ENCODE measurements around the gene NANOS3. TPM values are rescaled to one million over a fixed set of nuclear protein-coding genes. Genes with fewer than 3 reads are reported as not detected.

Gene NANOS3
- total RNA-seq, 2 experiments from 2014 or later, result not detected

GRCh38 chr19:13846557-13847406 lies 30.2 kb upstream of the NANOS3 start:
- H3K27ac ChIP-seq (ENCODE audit: low read depth, low read length, poor library complexity, severe bottlenecking), result peak overlapping the region; percentile 47
- no peaks in the 10 kb centered on the region for H3K79me2 ChIP-seq (ENCODE audit: insufficient read depth, low read depth, low read length)
- CTCF ChIA-PET (ENCODE audit: unreplicated experiment), result no interaction called here
- POLR2A ChIA-PET, result interaction anchor here (0.7 to 0.9 kb wide), 2 partner anchors 10 to 39 kb away, joined by 5 read pairs; no protein-coding TSS in a partner anchor
- DNase-seq (ENCODE audit: low spot score), result peak; percentile 80
- no peaks in the 10 kb centered on the region for H3K9me2 ChIP-seq (ENCODE audit: insufficient read depth, low read length)
- no TSS peak for BruUV-seq (replicated peaks)
- no peak for TF ChIP-seq EZH2phosphoT487 (IDR thresholded peaks at IDR 0.05; ENCODE audit: borderline replicate concordance, low read depth, low read length)
- TF ChIP-seq CTCF (conservative IDR thresholded peaks at IDR 0.05; ENCODE audit: low read length), result no peak
- no peaks in the 10 kb centered on the region for H4K20me1 ChIP-seq (ENCODE audit: insufficient read depth, low read length)
- peak overlapping the region; percentile 86 for H3K4me2 ChIP-seq (ENCODE audit: low read length)
- H2AFZ ChIP-seq (ENCODE audit: low read length), result peak overlapping the region; percentile 86
- H3K4me1 ChIP-seq (ENCODE audit: insufficient read depth, low read length, poor library complexity, severe bottlenecking), result peaks cover 41% of the 10 kb centered on the region
- H3K36me3 ChIP-seq (ENCODE audit: insufficient read depth, low read length), result no peaks in the 10 kb centered on the region
- H3K4me3 ChIP-seq (ENCODE audit: low read depth, low read length, poor library complexity, severe bottlenecking), result peak overlapping the region; percentile 64
- intact Hi-C loops (cut with micrococcal nuclease; ENCODE audit: unreplicated experiment), result no loop called here
- H3K9me3 ChIP-seq (ENCODE audit: low read length), result no peaks in the 10 kb centered on the region

GRCh38 chr19:13847407-13848339 lies 29.3 kb upstream of the NANOS3 start:
- H2AFZ ChIP-seq (ENCODE audit: low read length), result peak overlapping the region; percentile 86

More at GRCh38 chr19:13847407-13848339, 29.3 kb upstream of the NANOS3 start:
- TF ChIP-seq CTCF (conservative IDR thresholded peaks at IDR 0.05; ENCODE audit: low read length) (no peak), EZH2phosphoT487 (IDR thresholded peaks at IDR 0.05; ENCODE audit: borderline replicate concordance, low read depth, low read length) (no peak)
- no TSS peak for BruUV-seq (replicated peaks)
- ChIA-PET CTCF (ENCODE audit: unreplicated experiment) (interaction anchor here (0.5 kb wide), 1 partner anchor 409 kb away, joined by 7 read pairs; no protein-coding TSS in a partner anchor), POLR2A (interaction anchor here (0.7 kb wide), 1 partner anchor 38 kb away, joined by 5 read pairs; no protein-coding TSS in a partner anchor)
- Histone ChIP-seq H3K4me1 (ENCODE audit: insufficient read depth, low read length, poor library complexity, severe bottlenecking) (peaks cover 36% of the 10 kb centered on the region), H3K9me3 (ENCODE audit: low read length) (no peaks in the 10 kb centered on the region), H3K27ac (ENCODE audit: low read depth, low read length, poor library complexity, severe bottlenecking) (peak overlapping the region; percentile 47), H3K9me2 (ENCODE audit: insufficient read depth, low read length) (no peaks in the 10 kb centered on the region), H3K4me3 (ENCODE audit: low read depth, low read length, poor library complexity, severe bottlenecking) (peak overlapping the region; percentile 64), H3K36me3 (ENCODE audit: insufficient read depth, low read length) (no peaks in the 10 kb centered on the region), H3K4me2 (ENCODE audit: low read length) (peak overlapping the region; percentile 86), H4K20me1 (ENCODE audit: insufficient read depth, low read length) (no peaks in the 10 kb centered on the region), H3K79me2 (ENCODE audit: insufficient read depth, low read depth, low read length) (no peaks in the 10 kb centered on the region)
- DNase-seq (ENCODE audit: low spot score), result peak; percentile 70
- intact Hi-C loops (cut with micrococcal nuclease; ENCODE audit: unreplicated experiment), result no loop called here
